ENCODE results near the gene ZNF646. TPM values are rescaled to one million over a fixed set of nuclear protein-coding genes. Genes with fewer than 3 reads are reported as not detected.

The ZNF646 gene
- total RNA-seq, 1 experiment from 2014 or later: 26.8 TPM

Other genes starting within 250 kb of the ZNF646 start
- 45.8 TPM for gene BCL7C, start 180.3 kb upstream of the ZNF646 start, total RNA-seq (2021; ENCODE audit: unreplicated experiment)
- 2.9 TPM for gene CTF1, start 177.8 kb upstream of the ZNF646 start, total RNA-seq (2021; ENCODE audit: unreplicated experiment)
- gene FBXL19, start 150.8 kb upstream of the ZNF646 start, total RNA-seq (2021; ENCODE audit: unreplicated experiment): 52.3 TPM
- 26.9 TPM for gene ORAI3, start 125.4 kb upstream of the ZNF646 start, total RNA-seq (2021; ENCODE audit: unreplicated experiment)
- gene SETD1A, start 116.7 kb upstream of the ZNF646 start, total RNA-seq (2021; ENCODE audit: unreplicated experiment): 38.7 TPM
- 5.4 TPM for gene HSD3B7, start 89.2 kb upstream of the ZNF646 start, total RNA-seq (2021; ENCODE audit: unreplicated experiment)
- 3.7 TPM for gene STX1B, start 63.8 kb upstream of the ZNF646 start, total RNA-seq (2021; ENCODE audit: unreplicated experiment)
- 65.2 TPM for gene STX4, start 40.9 kb upstream of the ZNF646 start, total RNA-seq (2021; ENCODE audit: unreplicated experiment)
- gene ZNF668, start 182 bp upstream of the ZNF646 start, total RNA-seq (2021; ENCODE audit: unreplicated experiment): 21.5 TPM
- 3.4 TPM for gene PRSS53, start 14.5 kb downstream of the ZNF646 start, total RNA-seq (2021; ENCODE audit: unreplicated experiment)
- gene VKORC1, start 20.4 kb downstream of the ZNF646 start, total RNA-seq (2021; ENCODE audit: unreplicated experiment): 109 TPM
- gene BCKDK, start 34.0 kb downstream of the ZNF646 start, total RNA-seq (2021; ENCODE audit: unreplicated experiment): 60.4 TPM
- gene KAT8, start 43.2 kb downstream of the ZNF646 start, total RNA-seq (2021; ENCODE audit: unreplicated experiment): 48.3 TPM
- gene PRSS8, start 61.3 kb downstream of the ZNF646 start, total RNA-seq (2021; ENCODE audit: unreplicated experiment): 0.15 TPM
- gene PRSS36, start 75.6 kb downstream of the ZNF646 start, total RNA-seq (2021; ENCODE audit: unreplicated experiment): 0.23 TPM
- gene FUS, start 105.7 kb downstream of the ZNF646 start, total RNA-seq (2021; ENCODE audit: unreplicated experiment): 441 TPM
- gene PYCARD, start 128.3 kb downstream of the ZNF646 start, total RNA-seq (2021; ENCODE audit: unreplicated experiment): 99.4 TPM
- gene TRIM72, start 139.7 kb downstream of the ZNF646 start, total RNA-seq (2021; ENCODE audit: unreplicated experiment): 0.08 TPM
- gene PYDC1, start 142.7 kb downstream of the ZNF646 start, total RNA-seq (2021; ENCODE audit: unreplicated experiment): not detected
- 1.3 TPM for gene ITGAM, start 185.6 kb downstream of the ZNF646 start, total RNA-seq (2021; ENCODE audit: unreplicated experiment)

Data from Panc1 (cell line).